ENCODE measurements around the gene SLC9A9.

GRCh38 chr3:143698682-143699303 is 149.5 kb downstream of the SLC9A9 start:
- TF ChIP-seq EZH2phosphoT487 (IDR thresholded peaks at IDR 0.05) (no peak), EZH2 (IDR thresholded peaks at IDR 0.05) (no peak)

All from neural progenitor cell (in vitro differentiated cells).